NCI-H1694 treated with DMSO at 0.1 percent for 48 hours (cell line): ENCODE results near the gene IL7R.

ENCODE experiments used
- DNase-seq: peaks from one replicate; lab custom pipeline; 2025; lab: John Stamatoyannopoulos, UW

The IL7R gene

DNA sequence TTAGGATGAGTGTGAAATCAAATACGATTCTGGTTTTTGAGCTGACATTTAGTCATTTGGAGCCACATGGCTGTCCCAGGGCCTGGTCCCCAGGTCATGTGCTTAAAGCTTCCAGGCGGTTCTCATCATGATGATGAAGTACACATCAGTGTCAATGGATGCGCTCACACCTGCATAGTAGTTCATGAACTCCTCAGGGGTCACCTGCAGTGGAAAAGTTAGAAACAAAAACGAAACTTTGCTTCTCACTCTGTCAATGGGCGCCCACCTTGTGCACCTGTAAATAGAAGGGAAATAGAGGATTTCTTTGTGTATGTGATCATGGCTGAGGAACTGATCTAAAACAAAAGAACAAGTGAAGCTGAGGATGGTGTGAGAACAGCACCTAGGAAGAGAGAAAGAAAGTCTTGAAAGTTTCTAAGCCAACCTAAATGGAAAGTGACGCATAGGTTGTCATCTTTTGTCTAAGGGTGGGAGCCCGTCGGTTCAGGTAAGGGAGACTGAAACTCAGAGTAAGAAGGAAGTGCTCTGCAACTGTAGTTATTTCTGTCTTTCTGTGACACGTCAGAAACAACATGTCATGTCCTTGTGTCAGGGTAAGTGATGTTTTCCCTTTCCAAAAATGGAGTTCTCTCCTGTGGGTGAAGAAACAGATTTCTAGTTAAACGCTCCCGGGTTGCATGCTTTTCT is 47.9 kb downstream of the IL7R start:
- no peak for DNase-seq

DNA sequence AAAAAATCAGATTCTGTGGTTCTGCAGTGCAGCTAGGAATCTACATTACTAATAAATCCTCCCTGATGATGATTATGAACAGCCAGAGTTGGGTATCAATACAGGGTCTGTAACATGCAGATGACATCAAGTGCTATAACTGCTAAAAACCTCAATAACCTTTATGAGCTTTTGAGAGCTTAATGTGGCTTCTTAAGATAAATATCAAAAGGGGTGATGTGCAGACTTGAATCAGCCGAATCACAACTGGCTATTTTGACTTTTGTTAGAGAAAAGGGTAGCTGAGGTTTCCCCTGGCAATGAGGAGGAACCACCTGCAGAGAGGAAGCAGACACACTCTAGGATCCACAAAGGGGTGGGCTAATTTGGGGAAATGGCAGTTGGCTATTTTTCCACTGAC is 51.5 kb downstream of the IL7R start:
- no peak for DNase-seq

DNA sequence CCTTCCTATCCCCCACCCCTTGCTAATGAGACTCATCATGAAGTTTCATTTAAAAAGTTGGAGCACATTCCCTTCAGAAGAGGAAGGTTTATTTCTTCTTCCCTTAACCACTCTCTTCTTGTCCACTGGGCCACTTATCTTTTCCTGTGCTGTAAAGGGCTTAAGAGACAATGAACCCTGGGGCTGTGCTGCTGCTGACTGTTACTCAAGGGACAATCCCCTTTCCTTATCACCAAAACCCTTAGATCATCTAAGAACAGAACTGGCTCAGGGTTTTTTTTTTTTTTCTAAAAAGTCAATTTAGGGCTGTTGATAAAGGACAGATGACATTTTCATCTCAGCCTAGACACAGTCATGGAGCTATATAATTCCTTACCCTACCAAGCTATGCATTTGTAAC is 52.1 kb downstream of the IL7R start:
- DNase-seq, result no peak

DNA sequence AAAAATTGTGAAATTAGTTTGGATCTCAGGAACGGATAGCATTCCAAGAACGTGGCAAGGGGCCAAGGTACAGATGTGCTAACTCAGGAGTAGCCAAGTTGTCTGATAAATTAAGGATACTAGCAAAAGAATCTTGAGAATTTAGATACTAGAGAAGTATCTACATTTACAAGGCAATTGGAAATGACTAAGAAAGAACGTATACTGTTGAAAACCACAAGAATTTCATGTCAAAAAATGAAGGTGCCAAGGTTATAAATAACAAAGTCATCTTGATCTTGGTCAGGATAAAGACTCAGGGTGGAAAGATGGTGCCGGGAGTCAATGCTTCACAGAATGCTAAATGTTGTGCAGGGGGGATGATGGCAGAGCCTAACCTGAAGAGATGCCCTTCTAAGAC is 62.5 kb downstream of the IL7R start:
- DNase-seq, result no peak

DNA sequence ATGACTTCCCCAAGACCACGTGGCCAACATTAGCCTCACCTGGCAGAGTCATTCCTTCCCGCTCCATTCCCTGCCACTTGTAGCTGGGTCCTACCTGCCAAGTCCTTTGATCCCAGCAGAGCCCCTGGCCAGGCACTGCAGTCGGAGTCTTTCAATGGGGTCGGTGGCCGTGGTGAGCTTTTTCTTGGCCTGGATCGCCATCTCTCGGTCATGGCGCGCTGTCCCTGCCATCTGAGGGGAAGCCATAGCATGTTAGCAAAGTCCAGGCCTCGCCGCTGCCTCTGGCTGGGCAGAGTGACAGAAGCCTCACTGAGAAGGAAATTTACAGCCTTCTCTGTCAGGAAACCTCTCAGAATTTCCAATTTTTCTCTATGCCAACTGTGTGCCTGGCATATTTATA is 64.2 kb downstream of the IL7R start:
- DNase-seq, result no peak

DNA sequence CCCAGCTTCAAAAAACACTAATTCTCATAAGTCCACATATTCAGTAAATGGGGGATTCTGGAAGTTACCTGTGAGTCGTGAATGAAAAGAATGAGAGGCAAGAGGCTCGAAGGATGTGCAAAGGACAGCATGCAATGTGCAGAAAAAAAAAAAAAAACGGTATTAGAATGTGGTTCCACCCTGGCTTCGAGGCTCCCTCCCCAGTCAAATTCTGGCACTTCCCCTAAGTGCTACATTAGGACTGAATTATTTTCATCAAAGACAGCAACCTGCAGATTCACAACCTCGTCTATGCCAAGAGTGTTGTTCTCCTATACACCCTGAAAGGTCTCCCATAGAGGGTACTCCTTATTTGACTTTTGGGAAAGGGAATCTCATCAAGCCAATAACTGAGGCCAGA is 65.2 kb downstream of the IL7R start:
- no peak for DNase-seq

DNA sequence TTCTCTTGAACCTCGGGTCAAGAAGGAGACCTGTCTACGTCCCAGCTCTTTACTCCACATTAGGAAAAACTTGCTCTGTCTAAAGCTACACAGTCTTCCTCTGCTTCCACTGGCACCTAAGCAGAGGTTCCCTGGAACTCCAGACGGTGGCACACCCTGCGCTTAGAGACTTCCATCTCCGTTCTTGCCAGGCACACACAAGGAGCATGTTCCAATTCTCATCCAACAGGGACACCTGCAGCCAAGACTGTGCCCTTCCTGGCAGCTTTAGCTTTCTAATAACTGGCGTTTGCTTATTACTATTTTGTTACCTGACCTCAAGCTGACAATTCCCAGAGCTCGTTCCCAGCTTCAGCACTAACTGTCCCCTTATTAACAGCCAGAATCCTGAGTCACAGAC is 65.8 kb downstream of the IL7R start:
- DNase-seq, result no peak

DNA sequence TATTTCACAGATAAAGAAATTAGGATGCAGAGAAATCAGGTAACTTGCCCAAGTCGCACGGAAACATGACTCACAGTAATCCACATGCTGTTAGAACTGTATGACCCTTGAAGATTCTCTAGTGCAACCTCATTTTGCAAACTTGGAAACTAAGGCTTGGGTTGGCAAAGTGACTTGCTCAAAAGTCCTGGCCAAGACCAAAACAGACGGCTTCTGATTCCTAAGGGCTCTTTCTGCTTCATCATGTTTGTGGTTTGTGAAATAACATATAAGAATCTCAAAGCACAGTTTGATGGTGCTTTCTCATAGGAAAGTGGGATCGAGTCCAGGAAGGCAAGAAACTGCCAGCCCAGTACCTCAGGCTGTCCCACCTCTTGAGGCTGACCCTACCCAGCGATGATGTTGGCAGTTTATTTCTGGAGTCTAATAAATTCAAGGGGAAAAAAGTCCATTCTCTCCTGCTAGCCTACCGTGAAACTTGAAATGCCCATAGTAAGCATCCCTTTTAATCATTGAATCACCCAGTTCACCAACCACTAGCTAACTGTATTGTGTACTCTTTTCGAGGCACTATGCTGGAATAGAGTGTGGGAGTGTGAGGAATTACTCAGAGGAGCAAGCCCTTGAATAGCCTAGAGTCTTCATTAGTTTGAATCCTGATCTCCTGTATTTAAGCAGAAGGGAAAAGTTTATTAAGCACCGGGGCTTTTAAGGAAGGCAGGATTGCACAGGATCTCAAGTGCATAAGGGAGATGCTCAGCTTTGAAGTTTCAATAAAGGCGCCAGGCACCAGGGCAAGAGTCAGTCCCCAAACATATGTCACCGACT is 67.6 kb downstream of the IL7R start:
- no peak for DNase-seq

DNA sequence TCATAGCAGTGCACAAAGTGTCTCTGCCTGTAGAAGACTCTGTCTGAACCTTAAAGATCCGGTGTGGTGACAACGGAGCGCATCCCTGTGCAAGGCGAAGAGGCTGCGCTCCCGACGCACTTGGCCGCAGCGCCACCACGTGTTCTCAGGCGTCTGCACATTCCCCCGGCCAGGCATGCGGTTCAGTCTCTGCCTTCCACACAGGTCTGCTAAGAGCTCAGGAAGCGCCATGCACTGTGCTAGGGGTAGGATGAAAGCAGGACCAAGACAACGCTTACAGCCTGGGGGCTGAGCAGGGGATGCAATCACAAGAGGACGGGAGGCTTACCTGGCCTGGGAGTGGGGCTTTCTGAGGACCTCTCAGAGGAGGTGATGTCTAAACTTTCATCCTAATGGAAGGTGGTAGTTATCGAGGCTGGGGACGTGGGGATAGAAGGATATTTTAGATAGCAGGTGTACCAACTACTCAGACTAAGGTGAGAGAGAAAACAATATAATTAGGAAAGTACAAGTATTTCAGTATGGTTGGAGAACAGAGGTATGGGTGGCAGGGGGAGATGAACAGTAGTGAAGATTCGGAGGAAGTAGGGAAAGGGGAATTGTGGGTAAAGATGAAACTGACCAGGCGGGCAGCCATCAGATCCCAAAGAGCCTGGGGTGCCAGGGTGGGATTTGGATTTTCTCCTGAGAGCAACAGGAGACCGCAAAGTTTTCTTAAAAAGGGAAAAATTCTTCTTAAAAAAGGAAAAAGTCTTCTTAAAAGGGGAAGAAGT is 68.4 kb downstream of the IL7R start:
- DNase-seq, result peak; percentile 46

DNA sequence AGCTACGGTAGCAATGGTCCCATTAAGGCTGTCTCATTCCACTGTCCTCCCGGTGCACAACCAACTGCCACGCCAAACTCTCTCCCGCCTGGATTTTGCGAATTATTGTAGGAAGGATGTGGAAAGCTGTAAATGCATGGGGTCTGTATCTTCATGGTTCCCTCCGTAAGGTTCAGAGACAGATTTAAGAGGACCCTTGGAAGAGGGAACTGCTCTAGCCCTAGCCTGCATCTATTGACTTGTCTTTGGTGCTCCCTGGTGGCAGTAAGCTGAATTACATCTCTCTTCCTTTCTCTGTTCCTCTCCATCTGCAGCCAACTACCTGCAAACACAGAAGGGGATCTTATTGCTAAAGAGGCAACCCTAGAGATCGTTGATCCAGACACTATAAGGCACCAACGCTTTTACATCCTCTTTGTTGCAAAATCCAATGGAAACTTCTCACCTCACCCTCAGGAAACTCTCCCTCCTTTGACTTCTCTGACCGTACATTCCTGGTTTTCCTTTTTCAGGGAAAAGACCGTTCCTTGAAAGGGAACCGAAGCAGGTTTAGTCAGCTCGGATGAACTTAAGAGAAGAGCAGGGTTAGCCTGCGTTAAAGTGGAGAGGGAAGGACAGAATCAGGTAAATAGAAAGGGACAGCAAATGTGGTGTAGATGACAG is 69.8 kb downstream of the IL7R start:
- peak; percentile 75 for DNase-seq
